Subcutaneous adipose tissue (tissue), 4 donors: Measurements from ENCODE around the gene PKHD1. TPM values are rescaled to one million over a fixed set of nuclear protein-coding genes. Genes with fewer than 3 reads are reported as not detected.

ENCODE experiments used
- CTCF ChIP-seq: fragments of 450-650 bp; IDR thresholded peaks from one replicate; pipeline ENCODE4 v1.5.1; 2016; ENCODE audit warnings: low read depth, mild to moderate bottlenecking, control low read depth, antibody characterized with exemption, moderate library complexity
- small RNA-seq: library from RNA; depleted of rRNA; stranded (forward); fragments of <200 nt; gene quantifications from one replicate; pipeline ENCODE3, GENCODE V24; 2016
- total RNA-seq, 4 donors: library from RNA; depleted of rRNA; stranded (reverse); fragments of >200 nt; gene quantifications; one replicate each; pipeline ENCODE4 v1.1.0, GENCODE V29; 2016

The PKHD1 gene
- total RNA-seq, 4 donors from 2014 or later, result under 0.01 to 1.1 (median 0.35) TPM

GRCh38 chr6:51578362-51578761 lies 509.1 kb downstream of the PKHD1 start:
- no peak for TF ChIP-seq CTCF

GRCh38 chr6:51574040-51574439 lies 513.4 kb downstream of the PKHD1 start:
- TF ChIP-seq CTCF, result no peak

- no peak for TF ChIP-seq CTCF
Measured at GRCh38 chr6:51571168-51571567, 516.2 kb downstream of the PKHD1 start.

GRCh38 chr6:51570168-51570921 lies 517.1 kb downstream of the PKHD1 start:
- TF ChIP-seq CTCF, result no peak

GRCh38 chr6:51569594-51569993 lies 517.8 kb downstream of the PKHD1 start:
- no peak for TF ChIP-seq CTCF

- TF ChIP-seq CTCF, result no peak
Measured at GRCh38 chr6:51568771-51569170, 518.6 kb downstream of the PKHD1 start.

GRCh38 chr6:51565472-51565871 lies 521.9 kb downstream of the PKHD1 start:
- TF ChIP-seq CTCF, result no peak

Small RNAs within 50 kb of the gene (small RNA-seq; reads per million reads assigned to genes)
- gene RN7SL580P, result not detected

Other genes with a start within 250 kb of the PKHD1 start
- not detected for gene IL17A, start 98.8 kb upstream of the PKHD1 start, total RNA-seq
- gene IL17F, start 156.9 kb upstream of the PKHD1 start, total RNA-seq, result not detected
- 10 to 100 TPM; 22.9 to 30.9 (median 27.6) TPM for gene MCM3, start 197.1 kb upstream of the PKHD1 start, total RNA-seq